Stimulated activated CD4-positive, alpha-beta T cell treated with anti-CD3 and anti-CD28 coated beads, Interleukin-4, amount 100 ng/mL, for 1 hour (primary cell): ENCODE data around the gene MYBPC1.
"Not testable (repeated sequence)": the region's sequence is repeated elsewhere in the genome, so short reads cannot be mapped to it uniquely, and the experiment has no call there.

Source experiments
- DNase-seq: peaks from one replicate; pipeline ENCODE4 v3.0.0-alpha.2; 2020

MYBPC1 gene

GRCh38 chr12:101594700-101595099 is at the start of gene MYBPC1:
Gene MYBPC1, plus strand, starts transcription at chr12:101594971. Its CDS starts 100 bp downstream, at chr12:101595071.
- DNase-seq: no peak

GRCh38 chr12:101551362-101552114 is 43.2 kb upstream of the MYBPC1 start:
- DNase-seq: no peak

- DNase-seq: no peak
Measured at GRCh38 chr12:101552277-101552676, 42.5 kb upstream of the MYBPC1 start.

- DNase-seq: no peak
Measured at GRCh38 chr12:101557094-101557493, 37.7 kb upstream of the MYBPC1 start.

- not testable (repeated sequence) for DNase-seq
Measured at GRCh38 chr12:101558726-101559125, 36.0 kb upstream of the MYBPC1 start.

- no peak for DNase-seq
Measured at GRCh38 chr12:101563212-101563611, 31.6 kb upstream of the MYBPC1 start.

GRCh38 chr12:101564912-101565311 is 29.9 kb upstream of the MYBPC1 start:
- no peak for DNase-seq

GRCh38 chr12:101566318-101566717 is 28.5 kb upstream of the MYBPC1 start:
- DNase-seq: no peak

GRCh38 chr12:101567918-101568317 is 26.9 kb upstream of the MYBPC1 start:
- no peak for DNase-seq

GRCh38 chr12:101570047-101570446 is 24.7 kb upstream of the MYBPC1 start:
- no peak for DNase-seq

GRCh38 chr12:101571105-101571504 is 23.7 kb upstream of the MYBPC1 start:
- no peak for DNase-seq

- DNase-seq: no peak
Measured at GRCh38 chr12:101573743-101574142, 21.0 kb upstream of the MYBPC1 start.

GRCh38 chr12:101578417-101578816 is 16.4 kb upstream of the MYBPC1 start:
- no peak for DNase-seq

GRCh38 chr12:101581190-101581589 is 13.6 kb upstream of the MYBPC1 start:
- no peak for DNase-seq

GRCh38 chr12:101582937-101583336 is 11.8 kb upstream of the MYBPC1 start:
- DNase-seq: no peak

GRCh38 chr12:101590383-101590782 is 4.4 kb upstream of the MYBPC1 start:
- no peak for DNase-seq

GRCh38 chr12:101591781-101592180 is 3.0 kb upstream of the MYBPC1 start:
- no peak for DNase-seq

GRCh38 chr12:101592448-101592847 is 2.3 kb upstream of the MYBPC1 start:
- DNase-seq: no peak

GRCh38 chr12:101592921-101593320 is 1.9 kb upstream of the MYBPC1 start:
- no peak for DNase-seq

- no peak for DNase-seq
Measured at GRCh38 chr12:101596172-101596571, 1.4 kb downstream of the MYBPC1 start.

GRCh38 chr12:101597164-101597563 is 2.4 kb downstream of the MYBPC1 start:
- no peak for DNase-seq

GRCh38 chr12:101598483-101598882 is 3.7 kb downstream of the MYBPC1 start:
- no peak for DNase-seq

GRCh38 chr12:101599311-101599710 is 4.5 kb downstream of the MYBPC1 start:
- DNase-seq: no peak

- DNase-seq: no peak
Measured at GRCh38 chr12:101599771-101600484, 5.2 kb downstream of the MYBPC1 start.
